ENCODE measurements around the gene TAS1R2. TPM values are rescaled to one million over a fixed set of nuclear protein-coding genes. Genes with fewer than 3 reads are reported as not detected.

TAS1R2 gene
- total and polyA plus RNA-seq, 9 of the 15 experiments (the other 6 are each of a cell fraction or from before 2014, with no cell fraction given): not detected

DNA sequence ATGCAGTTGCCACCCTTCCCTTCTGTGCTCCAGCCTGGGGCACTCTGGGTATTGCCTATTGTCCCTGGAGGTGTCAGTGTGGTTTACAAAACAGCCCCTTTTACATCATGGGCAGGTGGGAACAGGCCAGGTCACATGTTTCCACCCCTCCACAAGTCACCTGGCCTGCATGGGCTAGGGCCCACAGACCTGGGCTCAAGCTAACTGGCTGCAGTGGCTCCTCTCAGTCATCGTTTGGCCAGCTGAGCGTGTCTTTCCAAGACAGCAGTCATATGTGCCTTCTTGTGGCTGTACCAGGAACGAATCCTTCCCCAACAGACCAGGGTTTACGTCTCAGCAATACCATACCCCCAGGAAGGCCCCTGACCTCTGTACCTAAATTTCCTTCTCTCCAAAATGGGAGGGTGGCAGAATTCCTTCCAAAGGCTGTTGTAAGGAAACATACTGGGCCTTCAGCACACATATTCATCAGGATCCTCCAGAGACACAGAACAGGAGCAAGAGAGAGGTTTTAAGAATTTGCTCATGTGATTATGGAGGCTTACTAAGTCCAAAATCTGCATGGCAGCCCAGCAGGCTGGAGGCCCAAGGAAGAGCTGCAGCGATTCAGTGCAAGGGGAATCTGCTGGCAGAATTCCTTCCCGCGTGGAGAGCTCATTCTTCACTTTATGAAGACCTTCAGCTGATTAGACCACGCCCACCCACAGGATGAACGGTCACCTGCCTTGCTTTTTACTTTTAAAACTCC, 10.6 kb upstream of the TAS1R2 start:
- Histone ChIP-seq H3K4me1 (replicated peaks in 1 of 2; ENCODE audit: control insufficient read depth in 2 of 2, insufficient read depth in 2 of 2, low read length in 2 of 2) (peaks cover 0 to 7% of the 10 kb centered on the region in 2 experiments; a peak in 1 of 5 replicates), H3K27ac (ENCODE audit: extremely low read depth, low read depth, low read length) (no peak overlapping the region), H3K9ac (ENCODE audit: insufficient read depth in 1 of 2, low read depth in 2 of 2, low read length in 2 of 2) (no peak overlapping the region), H3K36me3 (ENCODE audit: control insufficient read depth, insufficient read depth, low read length) (no peaks in the 10 kb centered on the region), H3K9me3 (replicated peaks; ENCODE audit: control insufficient read depth, insufficient read depth, low read depth, low read length) (no peaks in the 10 kb centered on the region), H3K9me1 (ENCODE audit: control insufficient read depth, insufficient read depth, low read length) (no peaks in the 10 kb centered on the region), H2AFZ (ENCODE audit: low read depth, low read length) (no peak overlapping the region), H3K4me3 (no peak overlapping the region), H4K20me1 (replicated peaks; ENCODE audit: control insufficient read depth, insufficient read depth, low read length) (peaks cover 21% of the 10 kb centered on the region), H3K4me2 (ENCODE audit: insufficient read depth, low read length) (no peak overlapping the region), H3K27me3 (ENCODE audit: control insufficient read depth in 2 of 2, insufficient read depth in 2 of 2, low read length in 2 of 2) (peaks cover 36 to 49% of the 10 kb centered on the region in 2 experiments; a peak in 4 of 5 replicates), H3K79me2 (ENCODE audit: control insufficient read depth, insufficient read depth, low read length) (no peaks in the 10 kb centered on the region)
- 8% methylated on average over 9 of the region's 9 CpGs for WGBS (ENCODE audit: insufficient coverage, low coverage, missing lambda C conversion rate)
- no TSS peak for BruUV-seq (replicated peaks)
- ATAC-seq (no peak), DNase-seq (ENCODE audit: extremely low read depth in 1 of 4, low spot score in 3 of 4) (no peak), FAIRE-seq (peak; percentile 11)
- TF ChIP-seq ZNF134 (CRISPR knock-in tag; conservative IDR thresholded peaks at IDR 0.05): peak; percentile 89
- TF ChIP-seq, protein P1, sequence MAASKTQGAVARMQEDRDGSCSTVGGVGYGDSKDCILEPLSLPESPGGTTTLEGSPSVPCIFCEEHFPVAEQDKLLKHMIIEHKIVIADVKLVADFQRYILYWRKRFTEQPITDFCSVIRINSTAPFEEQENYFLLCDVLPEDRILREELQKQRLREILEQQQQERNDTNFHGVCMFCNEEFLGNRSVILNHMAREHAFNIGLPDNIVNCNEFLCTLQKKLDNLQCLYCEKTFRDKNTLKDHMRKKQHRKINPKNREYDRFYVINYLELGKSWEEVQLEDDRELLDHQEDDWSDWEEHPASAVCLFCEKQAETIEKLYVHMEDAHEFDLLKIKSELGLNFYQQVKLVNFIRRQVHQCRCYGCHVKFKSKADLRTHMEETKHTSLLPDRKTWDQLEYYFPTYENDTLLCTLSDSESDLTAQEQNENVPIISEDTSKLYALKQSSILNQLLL (CRISPR knock-in tag; IDR thresholded peaks at IDR 0.05; ENCODE audit: borderline replicate concordance): no peak
- TF ChIP-seq, protein P2, sequence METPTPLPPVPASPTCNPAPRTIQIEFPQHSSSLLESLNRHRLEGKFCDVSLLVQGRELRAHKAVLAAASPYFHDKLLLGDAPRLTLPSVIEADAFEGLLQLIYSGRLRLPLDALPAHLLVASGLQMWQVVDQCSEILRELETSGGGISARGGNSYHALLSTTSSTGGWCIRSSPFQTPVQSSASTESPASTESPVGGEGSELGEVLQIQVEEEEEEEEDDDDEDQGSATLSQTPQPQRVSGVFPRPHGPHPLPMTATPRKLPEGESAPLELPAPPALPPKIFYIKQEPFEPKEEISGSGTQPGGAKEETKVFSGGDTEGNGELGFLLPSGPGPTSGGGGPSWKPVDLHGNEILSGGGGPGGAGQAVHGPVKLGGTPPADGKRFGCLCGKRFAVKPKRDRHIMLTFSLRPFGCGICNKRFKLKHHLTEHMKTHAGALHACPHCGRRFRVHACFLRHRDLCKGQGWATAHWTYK (CRISPR knock-in tag; IDR thresholded peaks at IDR 0.05): no peak
- TF ChIP-seq, protein P3, sequence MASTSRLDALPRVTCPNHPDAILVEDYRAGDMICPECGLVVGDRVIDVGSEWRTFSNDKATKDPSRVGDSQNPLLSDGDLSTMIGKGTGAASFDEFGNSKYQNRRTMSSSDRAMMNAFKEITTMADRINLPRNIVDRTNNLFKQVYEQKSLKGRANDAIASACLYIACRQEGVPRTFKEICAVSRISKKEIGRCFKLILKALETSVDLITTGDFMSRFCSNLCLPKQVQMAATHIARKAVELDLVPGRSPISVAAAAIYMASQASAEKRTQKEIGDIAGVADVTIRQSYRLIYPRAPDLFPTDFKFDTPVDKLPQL (IDR thresholded peaks at IDR 0.05; ENCODE audit: extremely low read depth, insufficient read length): no peak
- TF ChIP-seq JUND (IDR thresholded peaks at IDR 0.05; ENCODE audit: borderline replicate concordance, low read depth, low read length): no peak
- no peak for TF ChIP-seq JUND (tag; IDR thresholded peaks at IDR 0.05; ENCODE audit: borderline replicate concordance, low read depth, low read length)
- POLR2A ChIA-PET: no interaction called here
- intact Hi-C loops (cut with micrococcal nuclease): no loop called here
- in situ Hi-C loops (cut with MboI): no loop called here
- CTCF ChIA-PET (ENCODE audit: low intra/inter-chr PET ratio): interaction anchor here (0.7 kb wide), 1 partner anchor 44 kb away, joined by 3 read pairs; no protein-coding TSS in a partner anchor
